HG03457 (cell line): ENCODE data around the gene CSRNP3.
"Not testable (repeated sequence)": the region's sequence is repeated elsewhere in the genome, so short reads cannot be mapped to it uniquely, and the experiment has no call there.

ENCODE experiments used
- ATAC-seq: cut with Tn5 transposase; IDR thresholded peaks from one replicate; pipeline ENCODE4 v1.9.1; 2021; ENCODE audit warnings: moderate number of reproducible peaks; ENCODE audit not compliant: unreplicated experiment

CSRNP3 gene

DNA sequence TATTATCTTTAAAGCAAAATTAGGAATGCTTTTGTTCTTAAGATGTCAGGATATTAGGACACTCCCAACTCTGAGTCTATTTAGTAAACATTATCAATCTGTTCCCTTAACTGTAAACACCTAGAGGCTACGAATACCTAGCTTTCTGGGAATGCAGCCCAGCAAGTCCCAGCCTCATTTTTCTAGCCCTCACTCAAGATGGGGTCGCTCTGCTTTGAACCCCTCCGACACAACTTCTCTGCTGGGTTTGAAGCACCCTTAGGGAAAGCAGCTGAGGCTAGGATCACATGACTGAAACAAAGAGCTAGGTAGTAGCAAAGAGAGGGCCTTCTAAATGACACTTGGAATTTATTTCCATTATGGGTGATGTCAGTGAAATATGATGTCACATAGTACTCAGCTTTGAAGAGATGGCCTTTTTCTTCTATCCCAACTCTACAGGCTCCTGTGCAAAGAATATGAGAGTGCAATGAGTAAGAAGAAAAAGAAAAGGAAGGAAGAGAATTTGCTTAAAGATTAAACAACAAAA is 114.7 kb downstream of the CSRNP3 start:
- no peak for ATAC-seq

DNA sequence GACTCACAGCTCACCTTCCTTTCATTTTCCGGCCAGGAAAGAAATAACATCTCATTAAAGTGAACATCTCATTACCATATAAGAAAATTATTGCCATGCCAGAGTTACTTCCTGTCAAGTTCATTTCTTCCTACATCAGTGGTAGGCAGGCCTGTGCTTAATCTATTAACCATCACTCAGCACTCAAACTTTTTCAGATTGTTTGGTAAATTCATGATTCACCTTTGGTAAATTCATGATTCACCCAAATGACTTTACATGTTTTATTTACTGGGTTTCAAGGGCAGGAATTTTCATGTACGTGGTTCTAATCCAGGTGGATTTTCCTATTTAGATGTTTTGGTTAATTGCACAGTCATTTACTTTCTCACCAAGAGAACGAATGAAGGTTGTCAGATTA is 116.5 kb downstream of the CSRNP3 start:
- no peak for ATAC-seq

GRCh38 chr2:165587335-165587938 is 117.9 kb downstream of the CSRNP3 start:
- ATAC-seq = peak; percentile 71

- ATAC-seq = not testable (repeated sequence)
Observed at GRCh38 chr2:165590999-165591398, 121.5 kb downstream of the CSRNP3 start.

- no peak for ATAC-seq
Observed at GRCh38 chr2:165593081-165593480, 123.6 kb downstream of the CSRNP3 start.

DNA sequence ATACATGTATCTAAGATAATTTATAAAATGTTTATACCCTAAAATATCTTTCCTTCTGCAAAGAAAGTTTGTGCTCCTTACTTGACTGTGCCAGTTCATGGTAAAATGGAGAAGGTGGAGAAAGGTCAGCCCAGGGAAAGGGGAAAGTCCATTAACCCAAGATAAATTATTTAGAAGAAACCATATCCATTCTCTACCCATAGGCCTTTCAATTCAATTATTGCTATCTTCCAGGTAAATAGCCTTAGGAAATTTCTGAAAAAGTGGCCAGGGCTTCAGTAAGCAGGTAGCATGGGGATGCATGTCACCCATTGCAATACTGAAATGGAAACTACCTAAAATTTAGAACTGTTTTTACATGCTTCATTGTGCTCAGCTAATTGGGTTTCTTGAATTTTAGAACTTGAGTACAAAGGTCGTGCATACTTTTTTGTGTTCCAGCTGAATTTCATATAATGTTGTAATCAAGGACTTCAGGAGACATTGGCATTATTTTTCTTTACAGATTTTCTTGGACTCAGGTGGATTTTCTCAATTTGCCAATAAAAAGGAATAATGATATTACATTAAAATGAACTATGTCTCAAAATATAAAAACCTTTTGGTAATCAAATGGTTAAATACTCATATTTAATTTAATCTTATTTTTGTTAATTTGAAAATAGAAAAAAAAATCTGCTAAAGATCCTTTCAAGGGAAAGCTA is 124.9 kb downstream of the CSRNP3 start:
- ATAC-seq = no peak

DNA sequence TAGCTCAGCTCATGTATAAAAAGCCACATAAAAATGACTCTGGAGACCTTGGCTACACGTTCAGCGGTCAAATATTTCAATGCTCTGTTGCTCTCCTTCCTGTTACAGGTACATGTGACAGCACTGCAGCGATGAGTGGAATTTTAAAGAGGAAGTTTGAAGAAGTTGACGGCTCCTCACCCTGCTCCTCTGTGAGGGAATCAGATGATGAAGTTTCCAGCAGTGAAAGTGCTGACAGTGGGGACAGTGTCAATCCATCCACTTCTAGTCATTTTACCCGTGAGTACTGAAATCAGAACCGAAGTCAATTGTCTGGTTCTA is 125.4 kb downstream of the CSRNP3 start:
- peak; percentile 79 for ATAC-seq

- ATAC-seq = no peak
Observed at GRCh38 chr2:165596788-165597187, 127.3 kb downstream of the CSRNP3 start.

GRCh38 chr2:165601065-165601830 is 131.8 kb downstream of the CSRNP3 start:
- no peak for ATAC-seq

- no peak for ATAC-seq
Observed at GRCh38 chr2:165601928-165602521, 132.5 kb downstream of the CSRNP3 start.

- ATAC-seq = no peak
Observed at GRCh38 chr2:165609672-165610071, 140.2 kb downstream of the CSRNP3 start.

DNA sequence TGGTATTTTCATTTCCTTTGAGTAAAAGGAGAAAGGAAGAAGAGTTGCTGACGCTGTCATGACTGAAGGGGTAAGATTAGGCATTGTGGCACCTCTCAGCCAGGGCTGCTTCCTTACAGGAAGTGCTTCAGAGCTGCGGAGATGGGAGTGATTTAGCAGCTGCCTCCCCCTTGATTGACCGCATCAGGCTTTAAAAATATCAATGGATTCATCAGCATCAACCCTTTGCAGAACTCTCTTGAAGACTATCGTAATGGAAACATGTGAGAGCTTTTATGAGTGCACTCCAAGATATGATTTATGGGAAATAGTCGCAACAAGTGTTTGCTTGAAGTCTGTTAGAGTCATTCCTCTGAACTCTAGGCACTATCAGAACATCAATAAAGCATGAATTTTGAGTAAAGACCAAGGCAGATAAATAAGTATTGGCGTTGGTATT is 141.1 kb downstream of the CSRNP3 start:
- ATAC-seq = no peak

GRCh38 chr2:165617741-165618481 is 148.4 kb downstream of the CSRNP3 start:
- ATAC-seq = no peak

GRCh38 chr2:165618806-165619205 is 149.3 kb downstream of the CSRNP3 start:
- ATAC-seq = no peak

GRCh38 chr2:165621086-165621560 is 151.6 kb downstream of the CSRNP3 start:
- ATAC-seq = no peak

- no peak for ATAC-seq
Observed at GRCh38 chr2:165623161-165623560, 153.7 kb downstream of the CSRNP3 start.

- no peak for ATAC-seq
Observed at GRCh38 chr2:165623783-165624469, 154.4 kb downstream of the CSRNP3 start.

DNA sequence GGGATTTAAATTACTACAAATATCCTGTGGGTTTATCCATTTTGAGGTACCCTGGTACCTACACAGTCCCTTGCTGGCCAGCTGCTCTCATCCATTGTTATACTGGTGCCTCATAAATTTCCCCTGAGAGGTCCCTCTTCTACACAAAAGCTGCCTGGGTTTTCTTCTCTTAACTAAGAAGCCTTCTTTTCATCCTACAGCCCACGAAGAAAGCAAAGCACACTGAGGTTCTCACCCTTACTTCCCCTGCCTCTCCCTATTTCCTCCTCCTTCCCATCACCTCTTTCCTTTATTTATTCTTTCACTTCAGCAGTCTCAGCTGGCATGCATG is 154.9 kb downstream of the CSRNP3 start:
- ATAC-seq = no peak

DNA sequence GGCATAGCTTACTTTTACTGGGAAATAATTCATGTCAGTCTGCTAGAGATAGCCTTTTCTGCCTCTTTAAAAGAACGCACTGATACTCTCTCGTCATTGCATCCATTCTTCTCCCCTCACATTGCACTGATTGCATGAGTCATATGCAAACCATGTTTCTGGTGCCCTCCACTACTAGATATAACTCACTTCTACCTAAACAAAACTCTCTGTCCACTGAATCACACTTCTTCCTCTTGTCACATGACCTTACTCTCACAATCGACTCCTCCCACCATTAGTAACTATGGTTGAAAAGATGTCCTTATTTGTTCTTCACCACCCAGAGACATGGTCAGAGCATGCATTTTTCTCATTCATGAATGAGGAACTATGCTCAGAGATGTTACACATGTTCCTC is 158.0 kb downstream of the CSRNP3 start:
- no peak for ATAC-seq

GRCh38 chr2:165629776-165630175 is 160.3 kb downstream of the CSRNP3 start:
- no peak for ATAC-seq
